ENCODE results near the gene CA7. TPM values are rescaled to one million over a fixed set of nuclear protein-coding genes. Genes with fewer than 3 reads are reported as not detected.

Gene CA7
- total RNA-seq (2014; rRNA removed; shearing (Covaris generic)), result not detected in 2 replicates

DNA sequence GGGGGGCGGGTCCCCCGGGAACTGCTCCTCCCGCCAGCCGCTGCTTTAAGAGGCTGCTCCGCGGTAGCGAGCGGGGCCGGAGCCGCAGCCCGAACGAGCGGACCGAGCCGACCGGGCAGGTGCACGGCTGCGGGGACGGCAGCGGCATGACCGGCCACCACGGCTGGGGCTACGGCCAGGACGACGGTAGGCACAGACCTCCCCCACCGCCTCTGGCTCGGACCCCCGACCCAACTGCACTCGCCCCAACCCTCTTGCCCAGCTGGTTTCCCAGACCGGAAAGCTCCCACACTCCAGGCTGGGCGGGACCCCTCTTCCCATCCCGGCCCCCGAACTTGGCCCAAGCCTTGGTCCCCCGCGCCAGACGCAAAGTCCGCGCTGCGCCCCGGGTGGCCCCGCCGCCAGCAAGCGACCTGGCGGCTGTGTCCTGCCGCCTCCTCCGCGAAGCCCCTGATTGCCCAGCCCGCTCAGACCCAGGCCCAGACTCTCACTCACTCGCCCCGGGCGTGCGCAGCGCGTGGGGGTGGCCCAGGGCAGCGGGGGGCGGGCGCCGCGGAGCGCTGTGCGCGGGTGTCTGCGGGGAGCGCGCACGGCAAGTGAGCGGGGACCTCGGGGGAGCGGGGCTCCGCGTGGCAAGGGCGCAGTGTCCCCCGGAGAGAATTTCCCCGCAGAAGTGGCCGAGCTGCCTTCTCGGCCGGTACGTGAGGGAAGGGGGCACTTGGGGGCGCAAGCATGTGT lies at the start of gene CA7:
CA7 (plus strand) TSS at position 73 of the 738 bp plus-strand sequence; CDS start at position 147, 74 bp downstream.
- no peak for DNase-seq (ENCODE audit: low read depth)

DNA sequence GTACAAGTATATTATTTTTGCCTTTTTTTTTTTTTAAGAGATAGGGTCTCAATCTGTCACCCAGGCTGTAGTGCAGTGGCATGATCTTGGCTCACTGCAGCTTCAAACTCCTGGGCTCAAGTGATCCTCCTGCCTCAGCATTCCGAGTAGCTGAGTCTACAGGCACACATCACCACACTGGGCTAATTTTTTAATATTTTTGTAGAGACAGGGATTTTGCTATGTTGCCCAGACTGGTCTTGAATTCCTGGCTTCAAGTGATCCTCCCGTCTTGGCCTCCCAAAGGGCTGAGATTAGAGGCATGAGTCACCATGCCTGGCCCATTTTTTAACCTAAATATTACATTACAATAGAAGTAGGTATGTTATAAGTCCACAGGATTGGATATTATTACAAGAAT lies 46.1 kb upstream of the CA7 start:
- peak; percentile 6 for DNase-seq (ENCODE audit: low read depth)

- no peak for DNase-seq (ENCODE audit: low read depth)
Measured at GRCh38 chr16:66800856-66801255, 43.4 kb upstream of the CA7 start.

DNA sequence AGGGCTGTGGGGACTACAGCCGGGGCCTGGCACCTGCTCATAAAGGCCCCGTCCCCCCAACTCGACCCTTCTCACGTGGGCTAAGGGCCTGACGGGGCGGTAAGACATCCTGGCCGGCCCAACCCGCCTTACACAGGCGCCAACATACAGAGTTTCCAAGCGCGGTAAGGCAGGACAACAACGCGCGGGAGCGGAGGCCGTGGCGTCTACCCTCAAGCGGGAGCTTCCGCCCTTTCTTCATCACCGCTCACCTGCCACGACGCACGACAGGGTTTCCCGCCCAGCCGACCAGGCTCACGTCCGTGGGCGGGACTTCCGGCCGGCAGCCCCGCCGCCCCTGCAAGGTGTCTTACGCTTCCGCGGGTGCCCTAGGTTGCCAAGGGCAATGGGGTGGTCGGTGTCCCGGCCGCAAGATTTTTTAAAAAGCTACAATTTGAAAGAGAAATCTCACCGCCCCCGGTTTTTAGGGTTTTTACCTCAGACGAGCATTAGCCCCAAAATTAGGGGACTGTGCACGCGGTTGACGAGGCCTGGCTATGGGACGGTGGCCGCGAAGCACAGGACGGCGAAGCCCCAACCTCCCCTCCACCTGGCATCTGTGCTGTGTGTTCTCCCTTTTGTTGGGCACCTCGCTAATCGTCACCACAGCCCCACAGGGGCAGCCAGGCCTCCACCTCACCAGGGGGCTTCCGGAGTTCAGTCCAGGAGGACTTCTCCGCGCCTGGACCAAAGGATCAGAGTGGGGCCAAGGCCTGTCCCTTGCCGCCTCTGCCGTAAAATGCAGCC lies 42.7 kb upstream of the CA7 start, which contains the start of gene TERB1:
TERB1 (minus strand) TSS at position 265 of the 786 bp plus-strand sequence. CDS start 4,786 bp downstream, outside the sequence.
- no peak for DNase-seq (ENCODE audit: low read depth)

DNA sequence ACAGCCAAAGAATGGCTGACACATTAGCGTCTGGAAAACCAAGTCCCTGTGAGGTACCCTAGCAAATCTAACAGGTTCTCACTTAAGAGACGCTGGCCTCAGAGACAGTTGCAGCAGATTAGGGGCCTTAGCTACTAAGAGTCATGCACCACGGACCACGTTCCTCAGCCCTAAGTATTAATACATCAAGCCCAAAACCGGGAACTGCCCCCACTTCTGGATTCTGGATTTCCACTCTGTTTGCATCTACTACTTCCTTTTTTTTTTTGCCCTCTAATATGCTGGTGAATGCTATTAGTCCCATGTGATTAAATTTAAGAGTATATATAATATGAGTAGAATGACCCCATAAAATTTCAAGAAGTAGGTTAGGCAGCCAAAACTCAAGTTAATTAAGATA lies 42.1 kb upstream of the CA7 start:
- no peak for DNase-seq (ENCODE audit: low read depth)

- no peak for DNase-seq (ENCODE audit: low read depth)
Measured at GRCh38 chr16:66809765-66810164, 34.4 kb upstream of the CA7 start.

GRCh38 chr16:66810391-66810790 lies 33.8 kb upstream of the CA7 start:
- DNase-seq (ENCODE audit: low read depth), result no peak

GRCh38 chr16:66811043-66811442 lies 33.2 kb upstream of the CA7 start:
- DNase-seq (ENCODE audit: low read depth), result no peak

DNA sequence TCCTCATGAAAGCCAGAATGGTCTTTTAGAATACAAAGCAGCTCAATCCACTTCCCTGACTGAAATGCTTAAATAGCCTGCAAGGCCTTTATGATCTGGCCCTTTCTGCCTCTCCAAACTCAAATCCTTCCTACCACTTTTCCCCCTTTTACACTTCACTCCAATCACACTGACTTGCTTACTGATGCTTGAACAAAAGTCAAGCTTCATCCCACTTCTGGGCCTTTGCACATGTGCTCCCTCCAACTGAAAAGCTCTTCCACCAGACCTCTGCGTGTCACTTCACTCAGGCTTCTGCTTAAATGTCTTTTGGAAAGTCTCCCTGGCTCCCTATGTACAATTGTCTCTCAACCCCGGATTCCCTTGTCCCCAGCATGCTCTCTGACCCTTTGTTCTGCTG lies 29.5 kb upstream of the CA7 start:
- DNase-seq (ENCODE audit: low read depth), result no peak

GRCh38 chr16:66824006-66824405 lies 20.2 kb upstream of the CA7 start:
- DNase-seq (ENCODE audit: low read depth), result no peak

DNA sequence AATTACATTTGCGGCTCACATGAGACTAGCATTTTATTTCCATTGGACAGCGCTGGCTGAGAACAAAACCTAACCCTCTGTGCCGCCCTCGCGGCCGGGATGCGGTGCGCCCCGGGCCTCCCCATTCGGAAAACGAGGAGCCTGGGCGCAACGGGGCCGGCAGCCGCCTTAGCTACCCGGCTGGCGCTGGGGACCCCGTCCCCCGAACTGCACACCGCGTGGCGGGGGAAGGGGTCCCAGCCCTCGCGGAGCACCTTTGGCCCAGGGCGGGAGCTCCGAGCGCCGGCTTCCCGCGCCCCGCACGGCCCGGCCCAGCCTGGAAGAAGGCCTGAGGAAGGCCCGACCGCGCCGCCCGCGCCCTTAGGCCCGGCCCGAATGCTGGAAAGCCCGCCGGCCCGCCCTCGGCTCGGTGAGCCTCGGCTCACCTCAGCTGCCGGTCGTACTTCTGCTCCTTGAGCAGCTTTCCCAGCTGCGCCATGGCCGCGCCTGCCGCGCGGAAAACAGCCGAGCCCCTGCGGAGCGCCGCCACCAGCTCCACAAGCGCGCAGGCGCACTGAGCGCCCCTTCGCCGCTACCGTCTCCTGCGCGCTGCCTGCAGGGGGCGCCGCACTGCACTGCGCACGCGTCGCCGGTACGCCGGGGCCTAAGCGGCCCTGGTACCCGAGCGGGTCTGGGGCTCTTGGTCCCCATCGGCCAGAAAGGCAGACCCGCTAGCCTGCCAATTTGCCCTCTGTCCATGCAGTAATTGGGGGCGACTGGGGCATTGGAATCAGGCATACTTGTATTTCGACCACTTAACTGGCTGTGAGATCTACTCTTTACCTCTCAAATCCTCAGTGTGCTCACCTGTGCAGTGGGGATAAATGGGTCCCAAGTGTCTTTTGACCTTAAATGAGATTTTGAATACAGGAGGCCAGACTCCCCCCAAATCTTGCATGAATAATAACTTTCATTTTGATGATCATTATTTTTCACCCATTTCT lies 13.5 kb upstream of the CA7 start, which contains the start of gene NAE1:
NAE1 (minus strand) TSS at position 555 of the 983 bp plus-strand sequence; CDS start at position 478, 77 bp downstream.
- DNase-seq (ENCODE audit: low read depth), result peak; percentile 91

DNA sequence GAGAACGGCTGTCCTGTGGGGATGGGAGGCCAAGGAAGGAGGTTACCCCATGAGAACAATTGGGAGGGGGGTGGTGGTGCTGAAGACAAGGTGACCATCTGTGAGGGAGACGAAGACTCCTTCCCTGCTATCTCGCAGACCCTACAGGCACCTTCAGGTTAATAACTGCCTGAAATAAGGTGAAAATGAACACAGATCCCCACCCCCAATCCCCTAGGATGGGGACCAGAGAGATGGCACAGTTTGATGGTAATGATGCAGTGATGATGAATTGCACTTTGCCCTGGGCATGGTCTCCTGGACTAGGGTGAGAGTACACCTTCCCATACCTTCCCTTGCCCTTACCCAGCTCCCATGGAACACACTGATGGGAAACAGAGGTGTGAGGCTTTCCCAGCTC lies 12.0 kb upstream of the CA7 start:
- DNase-seq (ENCODE audit: low read depth), result no peak

DNA sequence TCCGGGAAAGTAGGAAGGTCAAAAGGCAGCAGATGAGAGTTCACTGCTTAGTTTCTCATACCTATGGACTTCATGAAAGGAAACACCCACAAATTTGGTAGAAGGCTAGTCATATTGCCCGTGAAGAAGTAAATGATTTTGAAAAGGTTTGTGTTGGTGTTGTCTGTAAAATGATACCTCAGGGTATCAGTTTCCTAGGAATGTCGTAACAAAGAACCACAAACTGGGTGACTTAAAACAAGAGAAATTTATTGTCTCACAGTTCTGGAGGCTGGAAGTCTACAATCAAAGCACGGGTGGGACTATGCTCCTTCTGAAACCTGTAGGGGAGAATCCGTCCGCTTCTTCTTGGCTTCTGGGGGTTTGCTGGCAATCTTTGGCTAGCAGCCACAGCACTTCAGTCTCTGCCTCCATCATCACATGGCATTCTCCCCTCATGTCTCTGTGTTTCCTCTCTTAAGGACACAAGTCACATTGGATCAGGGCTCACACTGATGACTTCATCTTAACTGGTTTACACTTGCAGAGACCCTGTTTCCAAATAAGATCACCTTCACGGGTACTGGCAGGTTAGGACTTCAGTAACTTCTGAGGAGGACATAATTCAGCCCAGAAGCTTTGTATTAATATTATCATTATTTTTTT lies 11.4 kb upstream of the CA7 start:
- no peak for DNase-seq (ENCODE audit: low read depth)

- DNase-seq (ENCODE audit: low read depth), result no peak
Measured at GRCh38 chr16:66834746-66835145, 9.5 kb upstream of the CA7 start.

- DNase-seq (ENCODE audit: low read depth), result no peak
Measured at GRCh38 chr16:66840883-66841282, 3.3 kb upstream of the CA7 start.

GRCh38 chr16:66841366-66841765 lies 2.8 kb upstream of the CA7 start:
- no peak for DNase-seq (ENCODE audit: low read depth)

GRCh38 chr16:66842765-66843164 lies 1.4 kb upstream of the CA7 start:
- DNase-seq (ENCODE audit: low read depth), result peak; percentile 23

GRCh38 chr16:66843191-66843590 lies 1.0 kb upstream of the CA7 start:
- DNase-seq (ENCODE audit: low read depth), result no peak

- no peak for DNase-seq (ENCODE audit: low read depth)
Measured at GRCh38 chr16:66844009-66844341, 239 bp upstream of the CA7 start.

DNA sequence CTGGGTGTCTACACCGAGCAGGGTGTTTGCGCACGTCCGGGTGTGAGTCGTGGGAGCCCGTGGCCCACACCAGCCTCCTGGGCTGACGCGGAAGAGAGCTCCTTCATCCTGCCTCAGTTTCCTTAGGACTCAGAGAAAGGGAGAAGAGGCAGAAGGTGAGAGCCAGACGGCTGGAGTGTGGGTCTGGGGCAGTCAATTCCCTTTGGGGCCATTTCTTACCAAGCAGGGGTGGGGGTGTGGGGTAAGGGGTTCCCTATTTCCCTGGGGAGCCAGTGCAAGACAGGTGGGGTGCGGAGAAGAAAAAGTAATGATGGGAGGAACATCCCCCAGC lies 831 bp downstream of the CA7 start:
- no peak for DNase-seq (ENCODE audit: low read depth)

GRCh38 chr16:66845791-66846221 lies 1.6 kb downstream of the CA7 start:
- no peak for DNase-seq (ENCODE audit: low read depth)
